Stimulated activated CD4-positive, alpha-beta T cell treated with anti-CD3 and anti-CD28 coated beads, Interleukin-2, amount 100 ng/mL, for 4 hours (primary cell): ENCODE measurements around the gene DCUN1D2.
A peak's percentile ranks its signal among the peaks of the same experiment; 100 is the strongest.
"Not testable (repeated sequence)": the region's sequence is repeated elsewhere in the genome, so short reads cannot be mapped to it uniquely, and the experiment has no call there.

ENCODE experiments used
- DNase-seq: peaks from one replicate; pipeline ENCODE4 v3.0.0-alpha.2; 2020; ENCODE audit warnings: low read depth

Gene DCUN1D2

GRCh38 chr13:113489549-113490495 lies 689 bp downstream of the DCUN1D2 start:
- DNase-seq, result peak; percentile 19

- DNase-seq, result no peak
Observed at GRCh38 chr13:113489171-113489548, 1.4 kb downstream of the DCUN1D2 start.

- DNase-seq, result no peak
Observed at GRCh38 chr13:113488283-113488682, 2.2 kb downstream of the DCUN1D2 start.

GRCh38 chr13:113486698-113487097 lies 3.8 kb downstream of the DCUN1D2 start:
- DNase-seq, result no peak

DNA sequence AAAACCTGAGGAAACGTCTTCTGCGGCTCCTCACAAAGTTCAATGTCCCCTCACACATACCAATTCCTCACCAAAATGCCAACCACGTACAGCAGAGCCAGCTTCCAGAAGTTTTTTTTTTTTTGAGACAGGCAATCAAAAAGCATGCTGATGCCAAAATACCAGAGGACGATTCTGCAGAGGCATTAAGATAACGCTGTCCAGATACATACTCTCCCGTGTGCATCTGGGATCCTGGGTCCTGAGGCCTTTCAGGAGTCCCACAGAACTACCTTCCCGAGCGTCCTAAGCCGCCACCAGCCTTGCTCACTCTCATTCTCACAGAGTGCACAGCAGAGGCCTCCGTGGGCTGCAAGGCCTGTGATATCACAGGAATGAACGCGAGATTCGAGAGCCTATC lies 5.0 kb downstream of the DCUN1D2 start:
- DNase-seq, result no peak

- DNase-seq, result no peak
Observed at GRCh38 chr13:113483504-113484293, 6.8 kb downstream of the DCUN1D2 start.

- DNase-seq, result no peak
Observed at GRCh38 chr13:113483081-113483480, 7.4 kb downstream of the DCUN1D2 start.

- DNase-seq, result no peak
Observed at GRCh38 chr13:113479179-113479578, 11.3 kb downstream of the DCUN1D2 start.

DNA sequence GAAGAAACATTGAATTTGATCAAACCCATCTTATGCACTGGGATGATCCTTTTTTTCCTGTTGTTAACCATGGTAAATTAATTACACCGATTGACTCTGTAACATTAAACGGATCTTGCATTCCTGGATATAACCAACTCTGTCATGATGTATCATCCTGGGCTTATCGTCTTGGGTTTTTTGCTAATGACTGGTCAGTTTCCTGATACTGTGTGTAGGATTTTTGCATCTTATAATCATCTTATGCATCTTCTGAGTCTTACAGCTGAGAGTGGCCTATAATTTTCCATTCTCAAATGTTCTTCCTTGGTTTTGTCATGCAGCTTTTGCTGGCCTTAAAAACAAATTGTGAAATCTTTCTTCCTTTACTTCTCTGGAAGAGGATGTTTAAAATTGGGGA lies 12.8 kb downstream of the DCUN1D2 start:
- DNase-seq, result no peak

GRCh38 chr13:113476811-113477210 lies 13.7 kb downstream of the DCUN1D2 start:
- DNase-seq, result no peak

DNA sequence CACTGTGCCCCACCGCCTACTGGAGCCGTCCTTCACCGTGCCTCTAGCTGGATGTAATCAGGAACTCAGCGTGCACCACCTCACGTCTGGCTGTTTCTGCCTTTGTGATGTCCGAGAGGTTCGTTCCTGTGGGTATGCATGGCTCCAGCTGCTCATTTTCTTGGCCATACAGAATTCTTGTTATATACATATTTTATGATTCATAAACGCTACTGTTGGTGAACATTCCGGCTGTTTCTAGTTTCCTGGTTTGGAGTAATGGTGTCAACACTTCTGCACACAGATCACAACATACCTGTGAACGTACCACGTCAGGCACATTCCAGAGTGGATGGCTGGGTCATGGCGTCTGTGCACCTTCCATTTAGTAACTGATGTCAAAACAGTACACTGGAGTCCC lies 14.6 kb downstream of the DCUN1D2 start:
- no peak for DNase-seq

DNA sequence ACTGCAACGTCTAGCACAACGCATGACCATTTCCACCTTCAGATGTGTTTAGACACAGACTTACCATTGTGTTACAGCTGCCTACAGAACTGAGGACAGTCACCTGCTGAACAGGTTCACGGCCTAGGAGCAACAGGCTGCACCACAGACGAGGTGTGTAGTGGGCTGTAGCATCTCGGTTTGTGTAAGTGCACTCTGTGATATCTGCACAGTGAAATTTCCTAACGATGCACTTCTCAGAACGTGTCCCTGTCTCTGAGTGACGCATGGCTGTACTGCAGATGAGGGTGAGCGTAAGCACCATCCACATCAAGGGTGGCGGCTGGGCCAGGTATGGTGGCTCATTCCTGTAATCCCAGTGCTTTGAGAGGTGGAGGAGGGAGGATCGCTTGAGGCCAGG lies 15.2 kb downstream of the DCUN1D2 start:
- DNase-seq, result no peak

DNA sequence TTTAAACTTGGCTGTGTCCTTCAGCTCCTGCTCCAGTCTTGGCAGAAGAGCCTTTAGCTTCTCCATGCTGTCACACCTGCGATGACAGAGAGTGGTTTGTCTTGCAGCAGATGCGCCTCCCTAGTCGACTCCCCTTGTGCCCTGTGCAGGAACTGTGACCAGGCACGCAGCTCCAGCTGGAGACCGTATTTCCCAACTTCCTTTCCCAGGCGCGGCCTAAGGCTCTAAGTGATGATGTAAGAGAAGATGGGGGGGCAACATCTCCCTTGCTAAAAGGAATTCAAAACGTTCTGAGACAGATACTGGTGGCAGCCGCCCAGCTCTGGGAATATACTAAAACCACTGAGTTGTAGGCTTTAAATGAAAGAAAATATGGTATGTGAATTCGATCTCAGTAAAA lies 16.3 kb downstream of the DCUN1D2 start:
- no peak for DNase-seq

DNA sequence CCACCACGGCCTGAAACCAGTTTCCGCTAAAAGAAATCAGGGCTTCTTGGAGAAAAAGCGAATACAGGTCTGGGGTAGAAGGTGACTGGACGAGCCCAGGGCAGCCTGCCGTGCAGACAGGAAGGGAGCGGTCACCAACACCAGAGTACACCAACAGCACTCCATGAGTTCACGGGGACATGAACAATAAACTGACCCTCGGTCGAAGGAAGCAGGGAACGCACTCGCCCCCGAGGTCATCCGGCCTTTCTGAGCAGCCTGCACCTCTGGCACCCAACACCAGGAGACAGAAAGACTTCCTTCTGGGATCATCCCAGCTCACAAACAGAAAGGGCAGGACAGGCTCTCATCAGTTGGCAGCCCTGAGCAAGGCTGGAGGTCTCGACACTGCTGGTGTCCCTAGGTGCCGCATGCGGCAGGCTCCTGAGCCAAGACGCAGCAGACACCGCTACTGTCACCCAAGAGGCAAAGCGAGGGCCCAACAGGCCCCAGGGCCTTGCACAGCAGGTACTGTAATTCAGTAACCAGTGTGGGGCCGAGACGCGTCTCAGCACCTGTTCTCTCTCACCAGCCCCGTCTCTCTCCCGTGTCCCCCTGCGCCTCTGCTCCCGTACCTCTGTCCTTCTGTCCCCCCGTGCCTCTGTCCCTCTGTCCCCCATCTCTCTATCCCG lies 18.0 kb downstream of the DCUN1D2 start:
- DNase-seq, result no peak

DNA sequence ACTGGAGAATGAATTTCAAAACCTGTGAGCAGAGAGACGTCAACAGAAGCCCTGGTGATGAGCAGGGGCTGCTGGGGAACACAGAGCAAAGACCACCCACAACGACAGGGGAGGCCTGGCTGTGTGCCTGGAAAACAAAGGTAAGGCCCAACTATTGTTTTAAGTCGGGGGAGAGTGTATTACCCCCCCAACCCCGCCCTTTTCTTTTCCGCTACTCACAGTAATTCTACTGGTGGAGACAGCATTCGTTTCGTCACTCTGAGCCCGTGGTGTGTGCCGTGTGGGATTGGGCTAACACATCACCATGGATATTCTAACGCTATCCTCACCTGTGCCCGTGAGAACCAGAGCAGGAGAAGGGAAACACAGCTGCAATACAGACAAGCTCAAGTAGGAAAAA lies 18.7 kb downstream of the DCUN1D2 start:
- DNase-seq, result no peak

DNA sequence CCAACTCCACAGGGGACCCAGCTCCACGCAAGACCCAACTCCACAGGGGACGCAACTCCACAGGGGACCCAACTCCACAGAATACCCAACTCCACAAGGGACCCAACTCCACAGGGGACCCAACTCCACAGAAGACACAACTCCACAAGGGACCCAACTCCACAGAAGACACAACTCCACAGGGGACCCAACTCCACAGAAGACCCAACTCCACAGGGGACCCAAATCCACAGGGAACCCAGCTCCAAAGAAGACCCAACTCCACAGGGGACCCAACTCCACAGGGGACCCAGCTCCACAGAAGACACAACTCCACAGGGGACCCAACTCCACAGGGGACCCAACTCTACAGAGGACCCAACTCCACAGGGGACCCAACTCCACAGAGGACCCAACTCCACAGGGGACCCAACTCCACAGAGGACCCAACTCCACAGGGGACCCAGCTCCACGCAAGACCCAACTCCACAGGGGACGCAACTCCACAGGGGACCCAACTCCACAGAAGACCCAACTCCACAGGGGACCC lies 19.8 kb downstream of the DCUN1D2 start:
- not testable (repeated sequence) for DNase-seq

DNA sequence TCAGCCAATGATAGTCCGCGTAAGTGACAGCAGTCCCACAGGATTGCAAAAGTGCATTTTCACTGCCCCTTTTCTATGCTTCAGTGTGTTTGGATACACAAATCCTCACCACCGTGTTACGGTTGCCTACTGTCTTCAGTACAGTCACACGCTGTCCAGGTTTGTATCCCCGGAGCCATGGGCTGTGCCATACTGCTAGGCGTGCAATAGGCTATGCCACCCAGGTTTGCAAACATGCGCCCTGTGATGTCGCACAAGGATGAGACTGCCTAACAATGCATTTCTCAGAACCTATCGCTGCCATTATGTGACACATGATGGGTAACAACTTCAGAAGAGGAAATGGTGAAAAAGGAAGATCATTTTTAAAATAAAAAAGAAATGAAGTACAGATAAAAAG lies 20.4 kb downstream of the DCUN1D2 start:
- DNase-seq, result no peak

DNA sequence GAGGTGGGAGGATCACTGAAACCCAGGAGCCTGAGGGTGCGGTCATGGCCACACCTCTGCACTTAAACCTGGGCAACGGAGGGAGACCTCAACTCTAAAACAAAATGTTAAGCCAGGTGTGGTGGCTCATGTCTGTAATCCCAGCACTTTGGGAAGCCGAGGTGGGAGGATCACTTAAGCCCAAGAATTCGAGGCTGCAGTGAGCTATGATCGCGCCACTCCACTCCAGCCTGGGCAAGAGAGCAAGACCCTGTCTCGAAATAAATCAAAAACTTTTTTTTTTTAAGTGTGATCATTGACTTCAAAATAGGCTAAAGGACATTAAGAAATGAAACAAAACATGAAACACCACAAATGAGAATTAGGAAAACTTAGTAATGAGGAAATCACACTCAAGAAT lies 20.9 kb downstream of the DCUN1D2 start:
- no peak for DNase-seq

- no peak for DNase-seq
Observed at GRCh38 chr13:113468472-113469201, 21.9 kb downstream of the DCUN1D2 start.

- no peak for DNase-seq
Observed at GRCh38 chr13:113468029-113468428, 22.5 kb downstream of the DCUN1D2 start.

GRCh38 chr13:113466383-113466782 lies 24.1 kb downstream of the DCUN1D2 start:
- no peak for DNase-seq

DNA sequence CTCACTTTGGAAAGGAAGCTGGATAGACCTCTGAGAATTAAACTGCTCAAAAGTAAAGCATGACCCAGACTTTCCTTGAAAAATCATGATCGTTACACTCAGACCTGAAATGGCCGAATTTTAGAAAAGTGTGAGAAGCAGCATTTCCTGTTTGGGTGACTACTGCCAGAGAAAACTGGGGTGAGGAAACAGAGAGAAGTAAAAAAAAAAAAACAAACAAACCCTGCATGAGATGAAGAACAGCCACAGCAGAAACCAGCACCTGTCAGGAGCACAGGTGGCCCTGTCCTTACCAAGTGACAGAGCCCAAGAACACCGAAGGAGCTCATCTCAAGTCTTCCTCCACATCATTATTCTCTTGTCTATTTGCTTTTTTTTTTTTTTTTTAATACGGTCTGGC lies 25.2 kb downstream of the DCUN1D2 start:
- no peak for DNase-seq
